Measurements from ENCODE around the gene GRIK5.
A peak's percentile ranks its signal among the peaks of the same experiment; 100 is the strongest.

The GRIK5 gene

GRCh38 chr19:42093926-42094325 lies 23.9 kb upstream of the GRIK5 start:
- Histone ChIP-seq H3K4me3 (ENCODE audit: low read depth in 1 of 2, low read length in 2 of 2) (no peak overlapping the region), H3K36me3 (ENCODE audit: insufficient read depth, low read length) (no peaks in the 10 kb centered on the region), H3K27ac (ENCODE audit: low read depth, low read length) (no peak overlapping the region), H3K9ac (ENCODE audit: low read length) (no peak overlapping the region), H3K27me3 (ENCODE audit: control insufficient read depth in 1 of 2, insufficient read depth in 2 of 2, low read length in 2 of 2) (no peaks in the 10 kb centered on the region), H3K4me1 (ENCODE audit: insufficient read depth, low read length) (peaks cover 9% of the 10 kb centered on the region), H3K9me3 (ENCODE audit: low read length) (no peaks in the 10 kb centered on the region)

GRCh38 chr19:42093505-42093904 lies 23.5 kb upstream of the GRIK5 start:
- Histone ChIP-seq H3K9me3 (ENCODE audit: low read length) (no peaks in the 10 kb centered on the region), H3K27ac (ENCODE audit: low read depth, low read length) (no peak overlapping the region), H3K36me3 (ENCODE audit: insufficient read depth, low read length) (no peaks in the 10 kb centered on the region), H3K4me3 (ENCODE audit: low read depth in 1 of 2, low read length in 2 of 2) (no peak overlapping the region), H3K4me1 (ENCODE audit: insufficient read depth, low read length) (peaks cover 10% of the 10 kb centered on the region), H3K27me3 (ENCODE audit: control insufficient read depth in 1 of 2, insufficient read depth in 2 of 2, low read length in 2 of 2) (no peaks in the 10 kb centered on the region), H3K9ac (ENCODE audit: low read length) (no peak overlapping the region)

DNA sequence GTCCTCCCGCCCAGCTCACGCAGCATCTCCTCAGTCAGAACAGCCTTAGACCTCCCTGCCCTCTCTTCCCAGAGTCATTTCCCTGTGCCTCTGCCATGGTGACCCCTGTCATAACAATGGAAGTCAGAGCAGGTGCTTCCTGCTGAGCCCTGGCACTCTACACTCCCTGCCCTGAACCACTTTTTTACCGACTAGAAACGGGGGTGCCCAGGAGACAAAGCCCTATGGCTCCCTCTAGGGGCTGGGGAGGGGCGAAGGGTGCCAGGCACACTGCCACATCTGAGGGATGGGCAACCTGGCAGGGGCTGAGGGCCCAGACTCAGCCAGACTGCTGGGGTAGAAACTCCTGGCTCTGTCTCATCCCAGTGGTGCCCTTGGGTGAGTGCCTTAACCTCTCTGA lies 22.3 kb upstream of the GRIK5 start:
- H3K27ac ChIP-seq (ENCODE audit: low read depth, low read length): no peak overlapping the region
- no peaks in the 10 kb centered on the region for H3K27me3 ChIP-seq (ENCODE audit: control insufficient read depth in 1 of 2, insufficient read depth in 2 of 2, low read length in 2 of 2)
- H3K4me1 ChIP-seq (ENCODE audit: insufficient read depth, low read length): peaks cover 15% of the 10 kb centered on the region
- H3K36me3 ChIP-seq (ENCODE audit: insufficient read depth, low read length): no peaks in the 10 kb centered on the region
- H3K9me3 ChIP-seq (ENCODE audit: low read length): no peaks in the 10 kb centered on the region
- H3K9ac ChIP-seq (ENCODE audit: low read length): no peak overlapping the region
- no peak overlapping the region for H3K4me3 ChIP-seq (ENCODE audit: low read depth in 1 of 2, low read length in 2 of 2)

DNA sequence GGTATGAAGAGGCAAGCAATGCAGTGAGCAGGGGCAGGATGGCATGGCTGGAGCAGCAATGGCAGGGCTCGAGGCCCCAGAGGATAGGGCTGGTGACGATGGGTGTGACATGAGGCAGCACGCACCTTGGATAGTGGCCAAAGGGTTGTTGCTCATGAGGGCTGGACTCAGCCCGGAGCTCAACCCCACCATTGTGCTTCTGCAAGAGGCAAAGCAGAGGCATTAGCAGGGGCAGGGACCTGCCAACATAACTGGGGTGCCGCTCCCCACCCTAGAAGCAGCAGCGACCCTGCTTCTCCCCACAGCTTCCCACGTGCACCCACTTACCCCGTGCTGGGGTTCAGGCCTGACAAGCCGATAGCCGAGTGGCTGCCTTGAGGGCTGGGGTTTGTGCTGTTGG lies 21.7 kb upstream of the GRIK5 start:
- H3K36me3 ChIP-seq (ENCODE audit: insufficient read depth, low read length): no peaks in the 10 kb centered on the region
- no peak overlapping the region for H3K4me3 ChIP-seq (ENCODE audit: low read depth in 1 of 2, low read length in 2 of 2)
- no peak overlapping the region for H3K27ac ChIP-seq (ENCODE audit: low read depth, low read length)
- no peak overlapping the region for H3K9ac ChIP-seq (ENCODE audit: low read length)
- no peaks in the 10 kb centered on the region for H3K9me3 ChIP-seq (ENCODE audit: low read length)
- H3K27me3 ChIP-seq (ENCODE audit: control insufficient read depth in 1 of 2, insufficient read depth in 2 of 2, low read length in 2 of 2): no peaks in the 10 kb centered on the region
- peaks cover 15% of the 10 kb centered on the region for H3K4me1 ChIP-seq (ENCODE audit: insufficient read depth, low read length)

DNA sequence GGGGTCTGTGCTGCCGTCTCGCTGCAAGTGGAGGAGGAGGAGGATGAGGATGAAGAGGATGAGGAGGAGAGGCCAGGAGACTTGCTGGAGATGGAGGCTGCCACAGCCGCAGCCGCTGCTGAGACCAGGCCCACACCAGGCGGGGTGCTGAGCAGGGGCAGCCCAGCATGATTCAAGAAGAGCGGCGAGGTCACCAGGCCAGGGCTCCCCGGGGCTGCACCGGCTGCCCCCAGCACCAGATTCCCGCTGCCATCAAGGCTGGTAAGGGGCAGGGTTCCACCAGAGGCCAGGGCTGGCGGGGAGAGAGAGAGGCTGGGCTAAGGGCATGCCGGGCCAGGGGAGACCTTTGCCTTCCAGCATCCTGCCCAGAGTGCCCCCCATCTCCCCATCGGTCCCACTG lies 21.3 kb upstream of the GRIK5 start:
- Histone ChIP-seq H3K27ac (ENCODE audit: low read depth, low read length) (no peak overlapping the region), H3K36me3 (ENCODE audit: insufficient read depth, low read length) (no peaks in the 10 kb centered on the region), H3K27me3 (ENCODE audit: control insufficient read depth in 1 of 2, insufficient read depth in 2 of 2, low read length in 2 of 2) (no peaks in the 10 kb centered on the region), H3K9me3 (ENCODE audit: low read length) (no peaks in the 10 kb centered on the region), H3K9ac (ENCODE audit: low read length) (no peak overlapping the region), H3K4me1 (ENCODE audit: insufficient read depth, low read length) (peaks cover 15% of the 10 kb centered on the region), H3K4me3 (ENCODE audit: low read depth in 1 of 2, low read length in 2 of 2) (no peak overlapping the region)

DNA sequence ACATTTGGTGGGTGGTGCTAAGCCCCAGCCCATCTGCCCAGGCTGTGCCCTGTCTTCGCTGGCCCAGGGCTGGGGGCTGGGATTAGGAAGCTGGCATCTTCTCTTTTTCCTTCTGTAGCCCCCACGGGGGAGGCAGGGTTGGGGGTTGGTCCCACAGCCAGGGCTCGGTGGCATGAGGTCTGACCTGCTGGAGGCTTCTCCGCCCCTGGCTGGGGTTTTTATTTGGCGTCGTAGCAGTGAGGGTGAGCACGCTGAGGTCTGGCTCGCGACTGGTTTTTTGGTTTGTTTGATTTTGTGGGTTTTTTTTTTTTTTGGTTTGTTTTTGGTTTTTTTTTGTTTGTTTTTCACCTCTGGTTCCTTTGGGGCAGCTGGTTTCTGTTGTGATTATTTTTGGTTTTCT lies 20.7 kb upstream of the GRIK5 start:
- H3K9ac ChIP-seq (ENCODE audit: low read length): no peak overlapping the region
- H3K4me3 ChIP-seq (ENCODE audit: low read depth in 1 of 2, low read length in 2 of 2): no peak overlapping the region
- H3K9me3 ChIP-seq (ENCODE audit: low read length): no peaks in the 10 kb centered on the region
- H3K27me3 ChIP-seq (ENCODE audit: control insufficient read depth in 1 of 2, insufficient read depth in 2 of 2, low read length in 2 of 2): no peaks in the 10 kb centered on the region
- no peak overlapping the region for H3K27ac ChIP-seq (ENCODE audit: low read depth, low read length)
- H3K36me3 ChIP-seq (ENCODE audit: insufficient read depth, low read length): no peaks in the 10 kb centered on the region
- H3K4me1 ChIP-seq (ENCODE audit: insufficient read depth, low read length): peaks cover 15% of the 10 kb centered on the region

DNA sequence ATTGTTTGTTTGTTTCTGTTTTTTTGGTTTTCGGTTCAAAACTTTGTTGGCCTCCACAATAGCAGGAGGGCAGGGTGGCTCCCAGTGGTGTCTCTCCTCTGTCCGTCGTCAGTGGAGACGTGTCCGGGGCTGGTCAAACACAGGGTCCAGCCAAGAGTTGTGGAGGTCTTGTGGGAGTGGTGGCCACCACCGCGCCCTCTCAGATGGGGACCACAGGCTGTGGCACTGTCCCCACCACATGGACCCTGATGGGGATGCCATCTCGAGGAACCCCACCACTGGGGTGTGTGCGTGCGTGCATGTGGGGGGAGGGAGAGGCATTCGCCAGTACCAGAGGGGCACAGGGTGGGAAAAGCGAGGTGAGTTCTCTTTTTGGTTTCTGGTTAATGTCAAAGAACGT lies 19.8 kb upstream of the GRIK5 start:
- no peak overlapping the region for H3K9ac ChIP-seq (ENCODE audit: low read length)
- no peaks in the 10 kb centered on the region for H3K9me3 ChIP-seq (ENCODE audit: low read length)
- H3K27ac ChIP-seq (ENCODE audit: low read depth, low read length): no peak overlapping the region
- H3K4me3 ChIP-seq (ENCODE audit: low read depth in 1 of 2, low read length in 2 of 2): no peak overlapping the region
- H3K4me1 ChIP-seq (ENCODE audit: insufficient read depth, low read length): peaks cover 15% of the 10 kb centered on the region
- H3K36me3 ChIP-seq (ENCODE audit: insufficient read depth, low read length): no peaks in the 10 kb centered on the region
- no peaks in the 10 kb centered on the region for H3K27me3 ChIP-seq (ENCODE audit: control insufficient read depth in 1 of 2, insufficient read depth in 2 of 2, low read length in 2 of 2)

- Histone ChIP-seq H3K9ac (ENCODE audit: low read length) (no peak overlapping the region), H3K36me3 (ENCODE audit: insufficient read depth, low read length) (no peaks in the 10 kb centered on the region), H3K27ac (ENCODE audit: low read depth, low read length) (no peak overlapping the region), H3K4me3 (ENCODE audit: low read depth in 1 of 2, low read length in 2 of 2) (peak overlapping the region in 1 of 2 donors; percentile 30), H3K9me3 (ENCODE audit: low read length) (no peaks in the 10 kb centered on the region), H3K27me3 (ENCODE audit: control insufficient read depth in 1 of 2, insufficient read depth in 2 of 2, low read length in 2 of 2) (no peaks in the 10 kb centered on the region), H3K4me1 (ENCODE audit: insufficient read depth, low read length) (peaks cover 10% of the 10 kb centered on the region)
These were observed 19.3 kb upstream of the GRIK5 start for GRCh38 chr19:42089191-42089750.

- Histone ChIP-seq H3K4me3 (ENCODE audit: low read depth in 1 of 2, low read length in 2 of 2) (peak overlapping the region in 1 of 2 donors; percentile 30), H3K9ac (ENCODE audit: low read length) (no peak overlapping the region), H3K36me3 (ENCODE audit: insufficient read depth, low read length) (peaks cover 4% of the 10 kb centered on the region), H3K4me1 (ENCODE audit: insufficient read depth, low read length) (peaks cover 6% of the 10 kb centered on the region), H3K27ac (ENCODE audit: low read depth, low read length) (no peak overlapping the region), H3K27me3 (ENCODE audit: control insufficient read depth in 1 of 2, insufficient read depth in 2 of 2, low read length in 2 of 2) (no peaks in the 10 kb centered on the region), H3K9me3 (ENCODE audit: low read length) (no peaks in the 10 kb centered on the region)
These were observed 18.6 kb upstream of the GRIK5 start for GRCh38 chr19:42088471-42089190.

DNA sequence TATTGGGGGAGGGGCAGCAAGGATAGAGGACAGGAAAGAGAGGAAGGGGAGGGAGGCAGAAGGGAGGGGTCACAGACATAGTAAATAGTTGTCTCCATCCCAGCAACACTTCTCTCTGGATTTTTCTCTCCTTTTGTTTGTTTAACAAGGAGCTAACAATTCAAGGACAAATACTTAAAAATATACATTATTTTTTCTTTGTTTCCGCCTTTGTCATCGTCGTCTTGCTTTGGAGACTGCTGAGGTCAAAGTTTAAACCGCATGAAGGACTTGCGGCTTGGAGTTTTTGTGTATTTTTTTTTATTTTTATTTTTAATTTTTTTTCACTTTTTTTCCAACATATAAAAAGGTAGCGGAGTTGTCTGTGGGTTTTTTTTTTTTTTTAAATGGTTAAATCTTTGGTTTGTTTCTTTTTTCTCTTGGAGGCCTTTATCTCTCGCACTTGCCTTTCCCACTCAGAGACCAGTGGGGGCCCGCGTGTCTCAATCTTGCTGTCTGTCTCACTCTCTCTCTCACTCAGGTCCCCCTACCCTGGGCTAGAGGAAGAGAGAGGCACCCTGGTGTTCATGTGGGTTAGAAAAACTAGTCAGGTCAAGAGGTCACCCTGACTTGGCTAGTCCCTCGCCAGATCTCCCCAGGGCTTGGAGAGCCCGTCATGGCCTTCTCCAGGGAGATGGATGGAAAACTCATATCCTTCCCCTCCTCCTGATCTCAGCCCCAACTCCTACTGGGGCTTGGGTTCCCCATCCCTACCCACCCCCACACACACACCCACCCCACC lies 17.0 kb upstream of the GRIK5 start:
- H3K9ac ChIP-seq (ENCODE audit: low read length): no peak overlapping the region
- no peak overlapping the region for H3K4me3 ChIP-seq (ENCODE audit: low read depth in 1 of 2, low read length in 2 of 2)
- peaks cover 10% of the 10 kb centered on the region for H3K36me3 ChIP-seq (ENCODE audit: insufficient read depth, low read length)
- H3K9me3 ChIP-seq (ENCODE audit: low read length): no peaks in the 10 kb centered on the region
- H3K27me3 ChIP-seq (ENCODE audit: control insufficient read depth in 1 of 2, insufficient read depth in 2 of 2, low read length in 2 of 2): no peaks in the 10 kb centered on the region
- H3K27ac ChIP-seq (ENCODE audit: low read depth, low read length): no peak overlapping the region
- H3K4me1 ChIP-seq (ENCODE audit: insufficient read depth, low read length): peaks cover 6% of the 10 kb centered on the region

- no peak overlapping the region for H3K4me3 ChIP-seq (ENCODE audit: low read depth in 1 of 2, low read length in 2 of 2)
- no peak overlapping the region for H3K27ac ChIP-seq (ENCODE audit: low read depth, low read length)
- no peaks in the 10 kb centered on the region for H3K9me3 ChIP-seq (ENCODE audit: low read length)
- H3K36me3 ChIP-seq (ENCODE audit: insufficient read depth, low read length): peaks cover 17% of the 10 kb centered on the region
- no peak overlapping the region for H3K9ac ChIP-seq (ENCODE audit: low read length)
- H3K4me1 ChIP-seq (ENCODE audit: insufficient read depth, low read length): peaks cover 6% of the 10 kb centered on the region
- no peaks in the 10 kb centered on the region for H3K27me3 ChIP-seq (ENCODE audit: control insufficient read depth in 1 of 2, insufficient read depth in 2 of 2, low read length in 2 of 2)
These were observed 16.3 kb upstream of the GRIK5 start for GRCh38 chr19:42086188-42086736.
